HT-29 (cell line): ENCODE data around the gene DHX36. TPM values are rescaled to one million over a fixed set of nuclear protein-coding genes. Genes with fewer than 3 reads are reported as not detected.

Experiments
- DNase-seq: peaks from one replicate; pipeline ENCODE4 v3.0.0-alpha.2; 2015; ENCODE audit warnings: low spot score
- small RNA-seq: library from RNA; depleted of rRNA; stranded (forward); fragments of <200 nt; gene quantifications from one replicate; pipeline ENCODE3, GENCODE V24; 2014
- total RNA-seq: library from RNA; depleted of rRNA; stranded (reverse); fragments of >200 nt; shearing (Covaris generic); gene quantifications from 2 replicates; pipeline ENCODE4 v1.2.3, GENCODE V29; 2014; rRNA removed

The DHX36 gene
- total RNA-seq, 1 experiment from 2014 or later: 16.0 TPM

DNA sequence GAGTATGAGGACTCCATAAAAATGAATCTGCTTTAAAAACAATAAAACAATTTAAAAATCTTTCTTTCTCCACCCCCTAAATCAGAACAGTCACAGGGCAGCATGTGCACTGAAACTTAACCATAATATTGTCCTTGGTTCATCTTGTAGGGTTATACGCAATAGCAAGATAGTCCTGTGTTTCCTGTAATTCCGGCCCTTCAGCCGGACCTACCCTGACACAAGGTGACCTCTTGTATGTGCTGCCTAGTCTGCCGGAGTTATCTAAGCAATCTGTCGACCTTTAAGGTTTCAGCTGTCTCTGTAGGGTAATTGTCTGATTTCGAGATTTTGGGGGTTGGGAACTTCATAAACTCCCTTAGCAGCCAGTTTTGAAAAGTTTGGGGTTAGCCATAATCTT lies 99.9 kb downstream of the DHX36 start:
- DNase-seq: peak; percentile 20

DNA sequence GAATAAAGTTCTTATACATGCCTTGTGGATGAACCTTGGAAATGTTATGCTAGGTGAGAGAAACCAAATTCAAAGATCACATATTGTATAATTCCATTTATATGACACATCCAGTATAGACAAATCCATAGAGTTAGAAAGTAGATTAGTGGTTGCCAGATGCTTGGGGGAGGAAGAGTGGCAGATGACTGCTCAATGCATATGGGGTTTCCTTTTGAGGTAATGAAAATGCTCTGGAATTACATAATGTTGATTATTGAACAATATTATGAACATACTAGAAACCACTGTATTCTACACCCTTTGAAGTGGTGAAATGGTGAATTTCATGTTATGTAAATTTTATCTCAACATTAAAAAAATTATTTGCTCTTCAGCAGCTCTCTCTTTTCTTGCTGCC lies 100.8 kb downstream of the DHX36 start:
- no peak for DNase-seq

Small RNA genes lying within 50 kb of the gene (small RNA-seq; reads per million reads assigned to genes)
- not detected for gene RF01210

Other genes with a start within 250 kb of the DHX36 start
- gene ARHGEF26, start 203.1 kb downstream of the DHX36 start, total RNA-seq: 8.3 and 11.3 TPM in 2 replicates
- not detected in 2 replicates for gene GPR149, start 105.7 kb upstream of the DHX36 start, total RNA-seq